Activated naive CD4-positive, alpha-beta T cell treated with anti-CD3 and anti-CD28 coated beads, Interleukin-2, amount 10 ng/mL, durations not matched to agents 7 days and 5 days (primary cell): ENCODE data around the gene PTPN21.

Experiments
- CTCF ChIA-PET: fragments of 350-600 bp; sonication (Branson Sonifier 250); formaldehyde crosslinking; loops from one replicate; lab custom pipeline; 2021; ENCODE audit warnings: antibody characterized with exemption; lab: Charles Lee
- DNase-seq: peaks from one replicate; pipeline ENCODE4 v3.0.0-alpha.2; 2020
- H3K27ac Mint-ChIP-seq: one replicate; pipeline ENCODE4 v1.8.0; 2021; ENCODE audit warnings: mild to moderate bottlenecking, moderate library complexity, mixed read lengths
- H3K27me3 Mint-ChIP-seq: one replicate; pipeline ENCODE4 v1.8.0; 2021; ENCODE audit warnings: mild to moderate bottlenecking, mixed read lengths
- H3K36me3 Mint-ChIP-seq: one replicate; pipeline ENCODE4 v1.8.0; 2021; ENCODE audit warnings: mixed read lengths
- H3K4me1 Mint-ChIP-seq: one replicate; pipeline ENCODE4 v1.8.0; 2021; ENCODE audit warnings: mixed read lengths
- H3K4me3 Mint-ChIP-seq: one replicate; pipeline ENCODE4 v1.8.0; 2021; ENCODE audit warnings: mild to moderate bottlenecking, moderate library complexity, mixed read lengths
- H3K9me3 Mint-ChIP-seq: one replicate; pipeline ENCODE4 v1.8.0; 2021; ENCODE audit warnings: mixed read lengths

Gene PTPN21

GRCh38 chr14:88554457-88555286 is at the start of gene PTPN21:
Gene PTPN21, minus strand, starts transcription at chr14:88555007. Its CDS starts 4,590 bp downstream, at chr14:88550417.
- no peaks in the 10 kb centered on the region for H3K9me3 Mint-ChIP-seq
- no peak within 1 kb of the TSS for H3K27ac Mint-ChIP-seq
- H3K4me3 Mint-ChIP-seq = peak within 1 kb of the TSS; percentile 69
- peaks cover 47% of the 10 kb centered on the region for H3K4me1 Mint-ChIP-seq
- DNase-seq = peak; percentile 44
- no peaks in the 10 kb centered on the region for H3K36me3 Mint-ChIP-seq
- peaks cover 91% of the 10 kb centered on the region for H3K27me3 Mint-ChIP-seq
- CTCF ChIA-PET = no interaction called here

- Mint-ChIP-seq H3K27me3 (no peaks in the 10 kb centered on the region), H3K27ac (no peak overlapping the region), H3K4me3 (no peak overlapping the region), H3K4me1 (peaks cover 25% of the 10 kb centered on the region), H3K36me3 (peaks cover 58% of the 10 kb centered on the region), H3K9me3 (no peaks in the 10 kb centered on the region)
- CTCF ChIA-PET = interaction anchor here (1.4 kb wide), 1 partner anchor 111 kb away, joined by 3 read pairs; no protein-coding TSS in a partner anchor
- no peak for DNase-seq
These were observed 49.4 kb upstream of the PTPN21 start for GRCh38 chr14:88604212-88604611.

GRCh38 chr14:88599761-88600439 is 45.1 kb upstream of the PTPN21 start:
- Mint-ChIP-seq H3K36me3 (peaks cover 49% of the 10 kb centered on the region), H3K27me3 (no peaks in the 10 kb centered on the region), H3K4me1 (peaks cover 29% of the 10 kb centered on the region), H3K4me3 (no peak overlapping the region), H3K27ac (peak overlapping the region; percentile 79), H3K9me3 (no peaks in the 10 kb centered on the region)
- DNase-seq = no peak
- CTCF ChIA-PET = no interaction called here

GRCh38 chr14:88599326-88599725 is 44.5 kb upstream of the PTPN21 start:
- Mint-ChIP-seq H3K27me3 (no peaks in the 10 kb centered on the region), H3K4me3 (no peak overlapping the region), H3K36me3 (peaks cover 50% of the 10 kb centered on the region), H3K4me1 (peaks cover 26% of the 10 kb centered on the region), H3K27ac (peak overlapping the region; percentile 79), H3K9me3 (no peaks in the 10 kb centered on the region)
- CTCF ChIA-PET = no interaction called here
- DNase-seq = no peak

GRCh38 chr14:88598097-88598675 is 43.4 kb upstream of the PTPN21 start:
- peaks cover 48% of the 10 kb centered on the region for H3K36me3 Mint-ChIP-seq
- no peaks in the 10 kb centered on the region for H3K27me3 Mint-ChIP-seq
- CTCF ChIA-PET = no interaction called here
- H3K9me3 Mint-ChIP-seq = no peaks in the 10 kb centered on the region
- no peak overlapping the region for H3K27ac Mint-ChIP-seq
- H3K4me3 Mint-ChIP-seq = no peak overlapping the region
- H3K4me1 Mint-ChIP-seq = peaks cover 20% of the 10 kb centered on the region
- DNase-seq = no peak

GRCh38 chr14:88597601-88598000 is 42.8 kb upstream of the PTPN21 start:
- CTCF ChIA-PET = no interaction called here
- DNase-seq = no peak
- H3K27ac Mint-ChIP-seq = no peak overlapping the region
- H3K9me3 Mint-ChIP-seq = no peaks in the 10 kb centered on the region
- peaks cover 44% of the 10 kb centered on the region for H3K36me3 Mint-ChIP-seq
- no peaks in the 10 kb centered on the region for H3K27me3 Mint-ChIP-seq
- H3K4me3 Mint-ChIP-seq = no peak overlapping the region
- peaks cover 20% of the 10 kb centered on the region for H3K4me1 Mint-ChIP-seq

GRCh38 chr14:88597038-88597437 is 42.2 kb upstream of the PTPN21 start:
- DNase-seq = no peak
- Mint-ChIP-seq H3K27ac (no peak overlapping the region), H3K4me3 (no peak overlapping the region), H3K27me3 (no peaks in the 10 kb centered on the region), H3K9me3 (no peaks in the 10 kb centered on the region), H3K4me1 (peaks cover 20% of the 10 kb centered on the region), H3K36me3 (peaks cover 38% of the 10 kb centered on the region)
- CTCF ChIA-PET = no interaction called here

- no peak for DNase-seq
- Mint-ChIP-seq H3K4me1 (no peaks in the 10 kb centered on the region), H3K36me3 (peaks cover 24% of the 10 kb centered on the region), H3K4me3 (no peak overlapping the region), H3K27ac (no peak overlapping the region), H3K9me3 (no peaks in the 10 kb centered on the region), H3K27me3 (no peaks in the 10 kb centered on the region)
- CTCF ChIA-PET = no interaction called here
These were observed 37.2 kb upstream of the PTPN21 start for GRCh38 chr14:88592031-88592430.

GRCh38 chr14:88590173-88590572 is 35.4 kb upstream of the PTPN21 start:
- CTCF ChIA-PET = no interaction called here
- no peaks in the 10 kb centered on the region for H3K27me3 Mint-ChIP-seq
- no peak for DNase-seq
- H3K4me1 Mint-ChIP-seq = peaks cover 2% of the 10 kb centered on the region
- H3K27ac Mint-ChIP-seq = no peak overlapping the region
- peaks cover 33% of the 10 kb centered on the region for H3K36me3 Mint-ChIP-seq
- no peak overlapping the region for H3K4me3 Mint-ChIP-seq
- H3K9me3 Mint-ChIP-seq = no peaks in the 10 kb centered on the region

GRCh38 chr14:88588081-88588480 is 33.3 kb upstream of the PTPN21 start:
- no peak for DNase-seq
- H3K4me3 Mint-ChIP-seq = no peak overlapping the region
- no peaks in the 10 kb centered on the region for H3K9me3 Mint-ChIP-seq
- H3K36me3 Mint-ChIP-seq = peaks cover 39% of the 10 kb centered on the region
- CTCF ChIA-PET = no interaction called here
- peaks cover 2% of the 10 kb centered on the region for H3K4me1 Mint-ChIP-seq
- no peaks in the 10 kb centered on the region for H3K27me3 Mint-ChIP-seq
- no peak overlapping the region for H3K27ac Mint-ChIP-seq

GRCh38 chr14:88584451-88584850 is 29.6 kb upstream of the PTPN21 start:
- CTCF ChIA-PET = no interaction called here
- Mint-ChIP-seq H3K27me3 (no peaks in the 10 kb centered on the region), H3K4me1 (peaks cover 2% of the 10 kb centered on the region), H3K9me3 (no peaks in the 10 kb centered on the region), H3K27ac (no peak overlapping the region), H3K36me3 (peaks cover 41% of the 10 kb centered on the region), H3K4me3 (no peak overlapping the region)
- no peak for DNase-seq

- Mint-ChIP-seq H3K27ac (no peak overlapping the region), H3K9me3 (no peaks in the 10 kb centered on the region), H3K36me3 (peaks cover 44% of the 10 kb centered on the region), H3K4me1 (no peaks in the 10 kb centered on the region), H3K4me3 (no peak overlapping the region), H3K27me3 (no peaks in the 10 kb centered on the region)
- CTCF ChIA-PET = no interaction called here
- DNase-seq = no peak
These were observed 21.4 kb upstream of the PTPN21 start for GRCh38 chr14:88576222-88576621.

GRCh38 chr14:88572117-88572516 is 17.3 kb upstream of the PTPN21 start:
- no peaks in the 10 kb centered on the region for H3K4me1 Mint-ChIP-seq
- CTCF ChIA-PET = interaction anchor here (0.6 kb wide), 1 partner anchor 124 kb away, joined by 3 read pairs; no protein-coding TSS in a partner anchor
- H3K27me3 Mint-ChIP-seq = no peaks in the 10 kb centered on the region
- peaks cover 58% of the 10 kb centered on the region for H3K36me3 Mint-ChIP-seq
- no peaks in the 10 kb centered on the region for H3K9me3 Mint-ChIP-seq
- no peak overlapping the region for H3K4me3 Mint-ChIP-seq
- DNase-seq = no peak
- no peak overlapping the region for H3K27ac Mint-ChIP-seq

- Mint-ChIP-seq H3K27me3 (no peaks in the 10 kb centered on the region), H3K4me1 (peaks cover 18% of the 10 kb centered on the region), H3K36me3 (peaks cover 54% of the 10 kb centered on the region), H3K9me3 (no peaks in the 10 kb centered on the region), H3K27ac (no peak overlapping the region), H3K4me3 (no peak overlapping the region)
- CTCF ChIA-PET = no interaction called here
- DNase-seq = no peak
These were observed 13.4 kb upstream of the PTPN21 start for GRCh38 chr14:88568196-88568595.
